Measurements from ENCODE around the gene CTIF.

Gene CTIF

GRCh38 chr18:48861181-48861708 lies 322.4 kb downstream of the CTIF start:
- no peaks in the 10 kb centered on the region for H3K36me3 ChIP-seq (replicated peaks; ENCODE audit: insufficient read depth, low read length)
- H3K9me3 ChIP-seq (replicated peaks; ENCODE audit: insufficient read depth, low read length): no peaks in the 10 kb centered on the region
- peaks cover 6% of the 10 kb centered on the region for H3K4me1 ChIP-seq (ENCODE audit: low read length)
- no peak for DNase-seq
- H3F3A ChIP-seq (ENCODE audit: insufficient read depth, low read length): no peaks in the 10 kb centered on the region
- H3K4me2 ChIP-seq (ENCODE audit: low read depth, low read length): no peak overlapping the region
- no peaks in the 10 kb centered on the region for H3K27me3 ChIP-seq (replicated peaks; ENCODE audit: insufficient read depth, low read length)
- H3K79me2 ChIP-seq (ENCODE audit: low read length): no peaks in the 10 kb centered on the region
- TF ChIP-seq EZH2 (optimal IDR thresholded peaks at IDR 0.05; ENCODE audit: low read depth, low read length): no peak
- TF ChIP-seq CTCF (IDR thresholded peaks at IDR 0.05; ENCODE audit: low read length): no peak
- no peak for TF ChIP-seq EZH2phosphoT487 (IDR thresholded peaks at IDR 0.05; ENCODE audit: low read length)
- H3K4me3 ChIP-seq (ENCODE audit: low read length): no peak overlapping the region
- H3K9ac ChIP-seq (ENCODE audit: low read length): no peak overlapping the region
- no peak overlapping the region for H3K27ac ChIP-seq (ENCODE audit: low read length)
- H2AFZ ChIP-seq (ENCODE audit: low read length): no peak overlapping the region
- H3K9me2 ChIP-seq (replicated peaks; ENCODE audit: insufficient read depth, low read length): no peaks in the 10 kb centered on the region
- H4K20me1 ChIP-seq (ENCODE audit: insufficient read depth, low read length): no peaks in the 10 kb centered on the region

DNA sequence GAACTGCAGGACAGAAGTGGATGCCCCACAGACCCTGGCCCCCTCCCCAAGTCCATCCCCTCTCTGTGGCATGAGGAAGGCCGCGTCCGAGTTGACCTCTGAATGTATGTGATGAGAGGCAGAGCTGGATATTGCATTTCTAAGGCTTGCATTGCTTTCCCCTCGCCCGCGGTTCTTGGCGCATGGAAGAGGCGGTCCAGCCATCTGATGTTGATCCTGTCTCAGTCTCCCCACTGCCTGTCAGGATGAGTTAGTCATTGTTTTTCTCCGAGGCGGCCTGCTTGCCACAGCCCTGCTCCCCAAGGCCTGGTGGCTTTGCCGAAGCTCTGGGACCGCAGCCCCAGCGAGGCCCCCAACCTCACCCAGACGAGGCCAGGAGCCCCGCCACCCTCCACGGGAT lies 323.3 kb downstream of the CTIF start:
- Histone ChIP-seq H3K4me2 (ENCODE audit: low read depth, low read length) (no peak overlapping the region), H3K79me2 (ENCODE audit: low read length) (no peaks in the 10 kb centered on the region), H3K36me3 (replicated peaks; ENCODE audit: insufficient read depth, low read length) (no peaks in the 10 kb centered on the region), H2AFZ (ENCODE audit: low read length) (no peak overlapping the region), H3K27me3 (replicated peaks; ENCODE audit: insufficient read depth, low read length) (no peaks in the 10 kb centered on the region), H3F3A (ENCODE audit: insufficient read depth, low read length) (peaks cover 2% of the 10 kb centered on the region; the same call in 1 of the 2 replicates), H3K9me3 (replicated peaks; ENCODE audit: insufficient read depth, low read length) (no peaks in the 10 kb centered on the region), H3K9me2 (replicated peaks; ENCODE audit: insufficient read depth, low read length) (no peaks in the 10 kb centered on the region), H4K20me1 (ENCODE audit: insufficient read depth, low read length) (no peaks in the 10 kb centered on the region), H3K27ac (ENCODE audit: low read length) (no peak overlapping the region), H3K4me1 (ENCODE audit: low read length) (peaks cover 10% of the 10 kb centered on the region), H3K4me3 (ENCODE audit: low read length) (no peak overlapping the region), H3K9ac (ENCODE audit: low read length) (no peak overlapping the region)
- no peak for DNase-seq
- no peak for TF ChIP-seq EZH2 (optimal IDR thresholded peaks at IDR 0.05; ENCODE audit: low read depth, low read length)
- no peak for TF ChIP-seq EZH2phosphoT487 (IDR thresholded peaks at IDR 0.05; ENCODE audit: low read length)
- no peak for TF ChIP-seq CTCF (IDR thresholded peaks at IDR 0.05; ENCODE audit: low read length)

DNA sequence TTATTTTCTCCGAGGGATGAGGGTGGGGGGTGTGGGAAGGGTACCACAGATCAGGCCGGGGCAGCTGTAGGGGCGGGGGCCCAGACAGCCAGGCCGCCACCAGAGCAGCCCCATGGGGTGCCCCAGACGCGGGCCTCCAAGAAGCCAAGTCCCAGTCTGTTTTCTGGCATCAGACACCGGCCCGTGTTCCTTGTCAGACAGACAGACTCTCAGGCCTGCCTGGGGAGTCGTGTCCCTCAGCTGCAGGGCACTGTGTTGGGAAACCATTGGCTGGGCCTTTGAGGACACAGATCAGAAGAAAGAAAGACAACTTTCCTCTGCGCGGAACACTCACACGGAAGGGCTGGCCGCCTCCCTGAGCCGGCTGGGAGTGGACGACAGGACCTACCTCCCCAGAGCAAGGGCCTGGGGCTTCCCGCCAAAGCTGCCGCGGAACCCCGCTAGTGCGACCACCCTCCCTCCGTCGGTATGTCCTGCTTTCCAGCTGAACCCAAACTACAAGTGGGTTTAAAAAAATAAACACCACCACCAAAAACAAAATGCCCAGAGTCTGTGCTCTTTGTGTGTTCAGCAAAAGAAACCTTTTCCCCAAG lies 323.9 kb downstream of the CTIF start:
- Histone ChIP-seq H3K9ac (ENCODE audit: low read length) (no peak overlapping the region), H3K27me3 (replicated peaks; ENCODE audit: insufficient read depth, low read length) (no peaks in the 10 kb centered on the region), H3K4me3 (ENCODE audit: low read length) (no peak overlapping the region), H3K9me3 (replicated peaks; ENCODE audit: insufficient read depth, low read length) (no peaks in the 10 kb centered on the region), H3F3A (ENCODE audit: insufficient read depth, low read length) (peaks cover 6% of the 10 kb centered on the region), H3K79me2 (ENCODE audit: low read length) (no peaks in the 10 kb centered on the region), H3K4me1 (ENCODE audit: low read length) (peaks cover 12% of the 10 kb centered on the region), H2AFZ (ENCODE audit: low read length) (no peak overlapping the region), H4K20me1 (ENCODE audit: insufficient read depth, low read length) (no peaks in the 10 kb centered on the region), H3K36me3 (replicated peaks; ENCODE audit: insufficient read depth, low read length) (no peaks in the 10 kb centered on the region), H3K27ac (ENCODE audit: low read length) (no peak overlapping the region), H3K9me2 (replicated peaks; ENCODE audit: insufficient read depth, low read length) (no peaks in the 10 kb centered on the region), H3K4me2 (ENCODE audit: low read depth, low read length) (no peak overlapping the region)
- DNase-seq: no peak
- no peak for TF ChIP-seq CTCF (IDR thresholded peaks at IDR 0.05; ENCODE audit: low read length)

All from MM.1S (cell line).